HepG2 (cell line): ENCODE measurements around the gene GALNT15. TPM values are rescaled to one million over a fixed set of nuclear protein-coding genes. Genes with fewer than 3 reads are reported as not detected.

Source experiments
- ATAC-seq: fragments of 200-7000 bp; cut with Tn5 transposase; 3 replicates; pipeline ENCODE4 v1.9.1; 2020; ENCODE audit warnings: mild to moderate bottlenecking, moderate library complexity
- BruUV-seq: library from RNA; stranded (reverse); fragments of 400-500 nt; replicated peaks from 2 replicates; lab custom pipeline; 2021; lab: Mats Ljungman, UMichigan
- CTCF ChIA-PET: fragments of 300-600 bp; formaldehyde crosslinking; extraction: SDS; loops from one replicate; lab custom pipeline; 2021; ENCODE audit warnings: low total read pairs, inconsistent platforms, low intra/inter-chr PET ratio; lab: Yijun Ruan, JAX
- POLR2A ChIA-PET: fragments of 350-600 bp; sonication (Branson Sonifier 250); formaldehyde crosslinking; loops from one replicate; lab custom pipeline; 2020; ENCODE audit warnings: antibody characterized with exemption, inconsistent platforms; lab: Yijun Ruan, JAX
- DNase-seq: peaks from one replicate; pipeline ENCODE4 v3.0.0-alpha.2; 2015; ENCODE audit warnings: low spot score
- FAIRE-seq: peaks from 3 replicates; lab custom pipeline; 2011; peaks lifted over from hg19 to GRCh38; lab: Jason Lieb, UNC
- H2AFZ ChIP-seq: one replicate; pipeline ENCODE4 v1.6.1; 2011; ENCODE audit warnings: low read length, inconsistent platforms
- H3K27ac ChIP-seq: fragments of 300-600 bp; 3 replicates; pipeline ENCODE4 v1.8.0; 2011; ENCODE audit warnings: mixed run types, mild to moderate bottlenecking, mixed read lengths, low read length, inconsistent platforms; ENCODE audit not compliant: insufficient read depth; ENCODE audit errors: extremely low read length
- H3K27me3 ChIP-seq, 2 experiments: fragments of 200-600 bp in 1 of 2; 2 replicates in 1 of 2; 3 replicates in 1 of 2; pipeline versions ENCODE4 v1.6.0 to v1.8.0; 2011; ENCODE audit warnings: low read length in 2 of 2, mild to moderate bottlenecking in 2 of 2, moderate library complexity in 2 of 2, inconsistent platforms in 1 of 2; ENCODE audit not compliant: insufficient read depth in 2 of 2, control insufficient read depth in 1 of 2
- H3K36me3 ChIP-seq, 2 experiments: fragments of 200-600 bp in 1 of 2; replicated peaks in 1 of 2; 2 replicates in 1 of 2; 3 replicates in 1 of 2; pipeline versions ENCODE4 v1.5.1 to v1.8.0; 2011; ENCODE audit warnings: low read length in 2 of 2, inconsistent platforms in 1 of 2; ENCODE audit not compliant: insufficient read depth in 2 of 2, control insufficient read depth in 1 of 2
- H3K4me1 ChIP-seq: 2 replicates; pipeline ENCODE4 v1.5.1; 2012; ENCODE audit warnings: low read length, inconsistent platforms; ENCODE audit not compliant: insufficient read depth
- H3K4me2 ChIP-seq: 2 replicates; pipeline ENCODE4 v1.6.0; 2011; ENCODE audit warnings: low read depth, low read length, inconsistent platforms
- H3K4me3 ChIP-seq, 3 experiments: fragments of 200-600 bp in 1 of 3; sonication (generic), shearing (Covaris generic) in 1 of 3; replicated peaks in 1 of 3; 2 replicates each; pipeline ENCODE4 v1.5.1; 2011 to 2016; ENCODE audit warnings: low read length in 3 of 3, inconsistent platforms in 2 of 3, low read depth in 2 of 3, mild to moderate bottlenecking in 2 of 3, control low read depth in 1 of 3, mixed read lengths in 1 of 3; ENCODE audit not compliant: insufficient read depth in 1 of 3
- H3K79me2 ChIP-seq: one replicate; pipeline ENCODE4 v1.6.1; 2011; ENCODE audit warnings: low read length, inconsistent platforms; ENCODE audit not compliant: insufficient read depth
- H3K9ac ChIP-seq: 2 replicates; pipeline ENCODE4 v1.6.0; 2011; ENCODE audit warnings: mild to moderate bottlenecking, low read depth, low read length, inconsistent platforms; ENCODE audit not compliant: insufficient read depth
- H3K9me3 ChIP-seq: 2 replicates; pipeline ENCODE4 v1.5.1; 2012; ENCODE audit warnings: mild to moderate bottlenecking, low read length
- H4K20me1 ChIP-seq: 2 replicates; pipeline ENCODE4 v1.6.0; 2011; ENCODE audit warnings: inconsistent platforms, mild to moderate bottlenecking, low read length, moderate library complexity; ENCODE audit not compliant: insufficient read depth
- FOXO1 ChIP-seq: sonication (generic); formaldehyde crosslinking; IDR thresholded peaks from 2 replicates; pipeline ENCODE4 v1.4.0; 2020; ENCODE audit warnings: missing genetic modification reagents
- HDAC2 ChIP-seq: sonication (generic); formaldehyde crosslinking; IDR thresholded peaks from 2 replicates; pipeline ENCODE4 v1.4.0; 2020; ENCODE audit warnings: missing genetic modification reagents
- PRPF4 ChIP-seq: fragments of 200-400 bp; formaldehyde crosslinking; IDR thresholded peaks from 2 replicates; pipeline ENCODE4 v1.6.1; 2016; ENCODE audit warnings: low read length, low read depth; ENCODE audit not compliant: poor library complexity, severe bottlenecking
- ZNF639 ChIP-seq: conservative IDR thresholded peaks from 2 replicates; pipeline ENCODE4 v1.6.1; 2018; ENCODE audit warnings: missing genetic modification reagents
- ZNF652 ChIP-seq: IDR thresholded peaks from 2 replicates; pipeline ENCODE4 v1.6.1; 2016; ENCODE audit warnings: low read depth, borderline replicate concordance
- WGBS: methylation state at CpG from one replicate; pipeline ENCODE4 v1.1.6; 2017; ENCODE audit warnings: low lambda C conversion rate; 5-methylcytosine and 5-hydroxymethylcytosine counted together
- in situ Hi-C: cut with HindIII; loops from 2 replicates; pipeline ENCODE4 v1.10.0; 2017; ENCODE audit warnings: low pct_unique_long_range_greater_than_20kb; ENCODE audit not compliant: extremely low pct_ligation_motif_present
- intact Hi-C: fragments of 100-400 bp; cut with micrococcal nuclease; formaldehyde crosslinking; loops from one replicate; pipeline ENCODE4 v1.10.0; 2022; ENCODE audit not compliant: unreplicated experiment
- polyA plus RNA-seq, 8 experiments: library from polyadenylated mRNA; depleted of rRNA in 3 of 8; stranded (reverse) in 7 of 8; unstranded in 1 of 8; fragments of >200 nt; fragmentation: Illumina TruSeq in 4 of 8; extraction: Trizol in 4 of 8; gene quantifications; 2 replicates each; pipeline versions ENCODE4 v1.2.1 to v1.2.3, GENCODE V29; 2011 to 2016; ENCODE audit warnings: low read depth in 4 of 8, missing spikeins in 1 of 8, mixed read lengths in 1 of 8; ENCODE audit not compliant: insufficient read depth in 1 of 8
- total RNA-seq, 5 experiments: library from RNA; depleted of rRNA; stranded (reverse); fragments of >200 nt; fragmentation: Illumina TruSeq; extraction: Trizol; gene quantifications; 2 replicates each; pipeline ENCODE4 v1.2.3, GENCODE V29; 2016; ENCODE audit warnings: low read depth in 1 of 5

GALNT15 gene
- total and polyA plus RNA-seq, 2 of the 13 experiments (the other 11 are each of a cell fraction or from before 2014, with no cell fraction given) = 0.02 to 0.04 TPM

GRCh38 chr3:16190704-16191103 lies 16.2 kb downstream of the GALNT15 start:
- Histone ChIP-seq H3K27ac (no peak overlapping the region), H3K4me3 (no peak overlapping the region), H3K4me1 (no peaks in the 10 kb centered on the region), H3K79me2 (no peaks in the 10 kb centered on the region), H3K9ac (no peak overlapping the region), H3K27me3 (peaks cover 0 to 3% of the 10 kb centered on the region in 2 experiments; a peak in 2 of 5 replicates), H2AFZ (no peak overlapping the region), H3K4me2 (no peak overlapping the region), H3K9me3 (no peaks in the 10 kb centered on the region), H3K36me3 (no peaks in the 10 kb centered on the region)
- in situ Hi-C loops = no loop called here
- POLR2A ChIA-PET = no interaction called here
- intact Hi-C loops = no loop called here
- 57% methylated on average over 6 of the region's 6 CpGs for WGBS
- ATAC-seq = no peak
- no peak for DNase-seq
- CTCF ChIA-PET = no interaction called here
- TF ChIP-seq FOXO1 (CRISPR knock-in tag) (no peak), HDAC2 (no peak), PRPF4 (no peak)
- TF ChIP-seq, all 625 proteins: peak for 0
- BruUV-seq = no TSS peak
- no peak for FAIRE-seq
- H4K20me1 ChIP-seq = no peaks in the 10 kb centered on the region

- ChIA-PET CTCF (no interaction called here), POLR2A (no interaction called here)
- no peaks in the 10 kb centered on the region for H3K4me1 ChIP-seq
- FAIRE-seq = no peak
- no peak overlapping the region for H3K9ac ChIP-seq
- H3K79me2 ChIP-seq = no peaks in the 10 kb centered on the region
- no TSS peak for BruUV-seq
- no peaks in the 10 kb centered on the region for H3K9me3 ChIP-seq
- H3K4me3 ChIP-seq = no peak overlapping the region
- intact Hi-C loops (no loop called here), in situ Hi-C loops (no loop called here)
- no peak overlapping the region for H3K27ac ChIP-seq
- no peaks in the 10 kb centered on the region for H4K20me1 ChIP-seq
- no peak overlapping the region for H2AFZ ChIP-seq
- peaks cover 0 to 3% of the 10 kb centered on the region in 2 experiments; a peak in 2 of 5 replicates for H3K27me3 ChIP-seq
- TF ChIP-seq ZNF652 (CRISPR knock-in tag) (no peak), ZNF639 (CRISPR knock-in tag) (no peak)
- ATAC-seq = no peak
- no peak for DNase-seq
- no peak overlapping the region for H3K4me2 ChIP-seq
- no peaks in the 10 kb centered on the region for H3K36me3 ChIP-seq
These were observed 17.1 kb downstream of the GALNT15 start for GRCh38 chr3:16191591-16191990.
